NCI-H1417 (cell line): ENCODE results near the gene MARCHF10.

Experiments used
- DNase-seq, 3 experiments: peaks; one replicate each; lab custom pipeline; 2025; lab: John Stamatoyannopoulos, UW

Gene MARCHF10

GRCh38 chr17:62822080-62822904 lies 14.2 kb upstream of the MARCHF10 start:
- DNase-seq = no peak

GRCh38 chr17:62821189-62822079 lies 13.3 kb upstream of the MARCHF10 start:
- no peak for DNase-seq

- DNase-seq = peak in 1 of 3 experiments; percentile 7
Observed at GRCh38 chr17:62819511-62820221, 11.6 kb upstream of the MARCHF10 start.

GRCh38 chr17:62818526-62818925 lies 10.4 kb upstream of the MARCHF10 start:
- no peak for DNase-seq

GRCh38 chr17:62816282-62816839 lies 8.2 kb upstream of the MARCHF10 start:
- DNase-seq = no peak

GRCh38 chr17:62809656-62810055 lies 1.5 kb upstream of the MARCHF10 start:
- no peak for DNase-seq

GRCh38 chr17:62808576-62808970 lies 459 bp upstream of the MARCHF10 start:
- no peak for DNase-seq

GRCh38 chr17:62805234-62805633 lies 2.9 kb downstream of the MARCHF10 start:
- no peak for DNase-seq

- no peak for DNase-seq
Observed at GRCh38 chr17:62804822-62805221, 3.3 kb downstream of the MARCHF10 start.

- DNase-seq = peak in 1 of 3 experiments; percentile 48
Observed at GRCh38 chr17:62804025-62804424, 4.1 kb downstream of the MARCHF10 start.

GRCh38 chr17:62802561-62803205 lies 5.4 kb downstream of the MARCHF10 start:
- DNase-seq = peak; percentile 27 to 59 (median 48)

GRCh38 chr17:62801553-62802114 lies 6.5 kb downstream of the MARCHF10 start:
- peak in 2 of 3 experiments; percentile 22 to 48 for DNase-seq

GRCh38 chr17:62800585-62800984 lies 7.5 kb downstream of the MARCHF10 start:
- DNase-seq = no peak

- no peak for DNase-seq
Observed at GRCh38 chr17:62797959-62798358, 10.2 kb downstream of the MARCHF10 start.

- no peak for DNase-seq
Observed at GRCh38 chr17:62796291-62796690, 11.8 kb downstream of the MARCHF10 start.

GRCh38 chr17:62794666-62794971 lies 13.5 kb downstream of the MARCHF10 start:
- DNase-seq = no peak

GRCh38 chr17:62793919-62794665 lies 14.0 kb downstream of the MARCHF10 start:
- no peak for DNase-seq

- DNase-seq = no peak
Observed at GRCh38 chr17:62792447-62792800, 15.7 kb downstream of the MARCHF10 start.

- DNase-seq = no peak
Observed at GRCh38 chr17:62791767-62792446, 16.2 kb downstream of the MARCHF10 start.

GRCh38 chr17:62791235-62791734 lies 16.8 kb downstream of the MARCHF10 start:
- DNase-seq = no peak
